GM18907 (cell line): ENCODE results near the gene ARCN1.
"Not testable (repeated sequence)": the region's sequence is repeated elsewhere in the genome, so short reads cannot be mapped to it uniquely, and the experiment has no call there.

Source experiments
- ATAC-seq: cut with Tn5 transposase; IDR thresholded peaks from one replicate; pipeline ENCODE4 v1.9.1; 2021; ENCODE audit warnings: mild to moderate bottlenecking, moderate library complexity; ENCODE audit not compliant: unreplicated experiment

The ARCN1 gene

GRCh38 chr11:118604566-118604965 lies 32.4 kb downstream of the ARCN1 start:
- ATAC-seq: no peak

- no peak for ATAC-seq
Measured at GRCh38 chr11:118605116-118605867, 33.1 kb downstream of the ARCN1 start.

GRCh38 chr11:118606157-118606843 lies 34.1 kb downstream of the ARCN1 start:
- ATAC-seq: no peak

GRCh38 chr11:118606844-118607228 lies 34.6 kb downstream of the ARCN1 start:
- ATAC-seq: no peak

GRCh38 chr11:118607401-118608359 lies 35.5 kb downstream of the ARCN1 start, which contains the start of gene PHLDB1:
PHLDB1 (plus strand) TSS chr11:118607615; CDS start chr11:118613837, 6,222 bp downstream.
- ATAC-seq: no peak

- ATAC-seq: no peak
Measured at GRCh38 chr11:118608360-118609227, 36.4 kb downstream of the ARCN1 start.

- no peak for ATAC-seq
Measured at GRCh38 chr11:118609380-118610224, 37.4 kb downstream of the ARCN1 start.

- no peak for ATAC-seq
Measured at GRCh38 chr11:118610225-118610772, 38.1 kb downstream of the ARCN1 start.

GRCh38 chr11:118610773-118611432 lies 38.7 kb downstream of the ARCN1 start:
- ATAC-seq: peak; percentile 59

GRCh38 chr11:118611433-118611795 lies 39.2 kb downstream of the ARCN1 start:
- ATAC-seq: not testable (repeated sequence)

- ATAC-seq: no peak
Measured at GRCh38 chr11:118612378-118612777, 40.2 kb downstream of the ARCN1 start.

- ATAC-seq: no peak
Measured at GRCh38 chr11:118614511-118614910, 42.3 kb downstream of the ARCN1 start.

- no peak for ATAC-seq
Measured at GRCh38 chr11:118615282-118615975, 43.2 kb downstream of the ARCN1 start.

- no peak for ATAC-seq
Measured at GRCh38 chr11:118615976-118616371, 43.8 kb downstream of the ARCN1 start.

- no peak for ATAC-seq
Measured at GRCh38 chr11:118618115-118618990, 46.1 kb downstream of the ARCN1 start.

GRCh38 chr11:118618991-118619375 lies 46.8 kb downstream of the ARCN1 start:
- no peak for ATAC-seq
